GM12878 (cell line): ENCODE results near the gene ORM2. TPM values are rescaled to one million over a fixed set of nuclear protein-coding genes. Genes with fewer than 3 reads are reported as not detected.

Source experiments
- ATAC-seq: fragments of 200-7000 bp; cut with Tn5 transposase; 3 replicates; pipeline ENCODE4 v1.9.1; 2020; ENCODE audit warnings: mild to moderate bottlenecking, moderate library complexity
- BruUV-seq: library from RNA; stranded (reverse); fragments of 400-500 nt; replicated peaks from 2 replicates; lab custom pipeline; 2021; lab: Mats Ljungman, UMichigan
- CTCF ChIA-PET: fragments of 300-600 bp; sonication (Branson Sonifier 250); formaldehyde crosslinking; extraction: SDS; loops from one replicate; lab custom pipeline; 2021; ENCODE audit warnings: inconsistent platforms; lab: Yijun Ruan, JAX
- POLR2A ChIA-PET: fragments of 350-600 bp; formaldehyde crosslinking; extraction: SDS; loops from one replicate; lab custom pipeline; 2021; ENCODE audit warnings: inconsistent platforms; lab: Charles Lee
- RAD21 ChIA-PET: fragments of 300-600 bp; sonication (Branson Sonifier 250); formaldehyde crosslinking; loops from one replicate; lab custom pipeline; 2023; ENCODE audit warnings: antibody characterized with exemption; ENCODE audit not compliant: unreplicated experiment; lab: Charles Lee
- SMC1A ChIA-PET: fragments of 300-600 bp; sonication (Branson Sonifier 250); formaldehyde crosslinking; loops from one replicate; lab custom pipeline; 2023; ENCODE audit not compliant: unreplicated experiment, uncharacterized antibody; lab: Charles Lee
- DNase-seq: peaks from one replicate; pipeline ENCODE4 v3.0.0-alpha.2; 2011; ENCODE audit warnings: low read depth, low spot score
- FAIRE-seq: peaks from 3 replicates; lab custom pipeline; 2011; peaks lifted over from hg19 to GRCh38; lab: Jason Lieb, UNC
- H2AFZ ChIP-seq: 2 replicates; pipeline ENCODE4 v1.6.0; 2011; ENCODE audit warnings: low read depth, low read length, control low read depth; ENCODE audit not compliant: control insufficient read depth
- H3K27ac ChIP-seq: 2 replicates; pipeline ENCODE4 v1.5.1; 2011; ENCODE audit warnings: control low read depth; ENCODE audit not compliant: control insufficient read depth, insufficient read depth
- H3K27me3 ChIP-seq, 2 experiments: replicated peaks in 1 of 2; 2 replicates each; pipeline versions ENCODE4 v1.6.0 to v1.6.1; 2011; ENCODE audit warnings: low read length in 1 of 2; ENCODE audit not compliant: control insufficient read depth in 2 of 2, insufficient read depth in 2 of 2
- H3K36me3 ChIP-seq, 2 experiments: 2 replicates each; pipeline ENCODE4 v1.5.1; 2011; ENCODE audit warnings: low read length in 1 of 2; ENCODE audit not compliant: control insufficient read depth in 2 of 2, insufficient read depth in 2 of 2
- H3K4me1 ChIP-seq: 2 replicates; pipeline ENCODE4 v1.6.1; 2011; ENCODE audit warnings: mild to moderate bottlenecking, low read length, moderate library complexity, mixed read lengths; ENCODE audit not compliant: control insufficient read depth, insufficient read depth
- H3K4me2 ChIP-seq: 2 replicates; pipeline ENCODE4 v1.6.0; 2011; ENCODE audit warnings: control low read depth; ENCODE audit not compliant: control insufficient read depth, insufficient read depth
- H3K4me3 ChIP-seq: fragments of 200-600 bp; sonication (generic); 2 replicates; pipeline ENCODE4 v1.5.1; 2016
- H3K79me2 ChIP-seq: 2 replicates; pipeline ENCODE4 v1.6.0; 2011; ENCODE audit warnings: low read length; ENCODE audit not compliant: control insufficient read depth, insufficient read depth
- H3K9ac ChIP-seq: 2 replicates; pipeline ENCODE4 v1.8.0; 2011; ENCODE audit warnings: low read length, control low read depth, mixed read lengths; ENCODE audit not compliant: control insufficient read depth, insufficient read depth
- H3K9me3 ChIP-seq: replicated peaks from 3 replicates; pipeline ENCODE4 v1.5.1; 2011; ENCODE audit warnings: mild to moderate bottlenecking, low read length; ENCODE audit not compliant: control insufficient read depth, insufficient read depth
- H4K20me1 ChIP-seq: 2 replicates; pipeline ENCODE4 v1.6.0; 2011; ENCODE audit not compliant: control insufficient read depth, insufficient read depth
- BCL3 ChIP-seq: IDR thresholded peaks from 2 replicates; pipeline ENCODE4 v1.6.1; 2011; ENCODE audit warnings: borderline replicate concordance, low read depth, mild to moderate bottlenecking, moderate library complexity, low read length; ENCODE audit not compliant: insufficient read depth, poor library complexity, severe bottlenecking
- IKZF2 ChIP-seq, 2 experiments: fragments of 450-650 bp; IDR thresholded peaks; 2 replicates each; pipeline ENCODE4 v1.6.1; 2017; ENCODE audit warnings: mild to moderate bottlenecking in 2 of 2, moderate library complexity in 2 of 2
- KAT2A ChIP-seq: conservative IDR thresholded peaks from 2 replicates; pipeline ENCODE4 v1.6.1; 2011; ENCODE audit warnings: low read depth, low read length; ENCODE audit not compliant: control insufficient read depth
- NFYA ChIP-seq: IDR thresholded peaks from 2 replicates; pipeline ENCODE4 v1.6.1; 2011; ENCODE audit warnings: low read depth, mild to moderate bottlenecking, low read length, improper control_type of control experiment, borderline replicate concordance
- POLR2AphosphoS2 ChIP-seq: IDR thresholded peaks from 2 replicates; pipeline ENCODE4 v1.6.1; 2011; ENCODE audit warnings: low read depth, mild to moderate bottlenecking, low read length, improper control_type of control experiment, moderate library complexity
- SMARCA5 ChIP-seq: fragments of 450-650 bp; IDR thresholded peaks from 2 replicates; pipeline ENCODE4 v1.6.1; 2017; ENCODE audit warnings: mild to moderate bottlenecking
- WGBS: methylation state at CpG from one replicate; pipeline ENCODE4 v1.1.6; 2016; ENCODE audit warnings: low lambda C conversion rate; ENCODE audit not compliant: insufficient replicate concordance, insufficient coverage; ENCODE audit errors: missing lambda C conversion rate; 5-methylcytosine and 5-hydroxymethylcytosine counted together
- in situ Hi-C: fragments of 300-500 bp; cut with MboI; formaldehyde crosslinking; loops from 9 replicates; pipeline ENCODE4 v1.14.3; 2018; ENCODE audit warnings: mixed read lengths
- intact Hi-C: fragments of 100-400 bp; cut with micrococcal nuclease; formaldehyde crosslinking; loops from one replicate; pipeline ENCODE4 v1.14.2; 2022; ENCODE audit not compliant: unreplicated experiment
- polyA plus RNA-seq, 11 experiments: library from polyadenylated mRNA; depleted of rRNA in 4 of 11; unstranded in 6 of 11; stranded (reverse) in 5 of 11; fragments of >200 nt; fragmentation: Nextera tagmentation in 4 of 11; fragmentation: Illumina TruSeq in 1 of 11; extraction: Ambion mirVana in 4 of 11; extraction: Trizol in 1 of 11; gene quantifications; 1 replicate in 1 of 11; 2 replicates in 10 of 11; pipeline versions ENCODE4 v1.2.1 to v1.2.3, GENCODE V29; 2011 to 2016; ENCODE audit warnings: inconsistent platforms in 2 of 11, missing spikeins in 2 of 11, low read depth in 1 of 11
- total RNA-seq, 4 experiments: library from RNA; depleted of rRNA in 3 of 4; stranded (reverse); fragments of >200 nt in 3 of 4; fragmentation: Illumina TruSeq in 1 of 4; extraction: Trizol in 1 of 4; gene quantifications; 2 replicates each; pipeline versions ENCODE4 v1.2.1 to v1.2.3, GENCODE V29; 2013 to 2021

The ORM2 gene
- total and polyA plus RNA-seq, 10 of the 15 experiments (the other 5 are each of a cell fraction or from before 2014, with no cell fraction given), result 0.64 TPM; not detected in 9

GRCh38 chr9:114282104-114282485 lies 47.6 kb upstream of the ORM2 start:
- intact Hi-C loops, result no loop called here
- SMC1A ChIA-PET, result no interaction called here
- Histone ChIP-seq H3K9me3 (no peaks in the 10 kb centered on the region), H3K4me2 (no peak overlapping the region), H3K79me2 (no peaks in the 10 kb centered on the region)
- 62% methylated on average over 6 of the region's 10 CpGs for WGBS
- RAD21 ChIA-PET, result no interaction called here
- TF ChIP-seq POLR2AphosphoS2 (no peak), SMARCA5 (no peak), IKZF2 (IDR thresholded peaks at IDR 0.05) (no peak), KAT2A (no peak), BCL3 (no peak), NFYA (no peak)
- TF ChIP-seq, all 136 proteins: peak for 0
- no peak overlapping the region for H3K4me3 ChIP-seq
- DNase-seq (no peak), FAIRE-seq (no peak), ATAC-seq (no peak)
- H3K9ac ChIP-seq, result no peak overlapping the region
- H3K27me3 ChIP-seq, result peaks cover 0 to 3% of the 10 kb centered on the region in 2 experiments; a peak in 1 of 4 replicates
- no peaks in the 10 kb centered on the region for H4K20me1 ChIP-seq
- ChIA-PET CTCF (no interaction called here), POLR2A (no interaction called here)
- in situ Hi-C loops, result loop anchor here (10.0 to 25.0 kb wide), 2 partner anchors 127 to 195 kb away; partner anchors contain the start of genes AMBP, COL27A1 and KIF12
- BruUV-seq, result no TSS peak
- no peaks in the 10 kb centered on the region for H3K36me3 ChIP-seq
- no peak overlapping the region for H3K27ac ChIP-seq
- H3K4me1 ChIP-seq, result no peaks in the 10 kb centered on the region
- H2AFZ ChIP-seq, result no peak overlapping the region
